ENCODE data around the gene LILRA1.
"Not testable (repeated sequence)": the region's sequence is repeated elsewhere in the genome, so short reads cannot be mapped to it uniquely, and the experiment has no call there.

DNA sequence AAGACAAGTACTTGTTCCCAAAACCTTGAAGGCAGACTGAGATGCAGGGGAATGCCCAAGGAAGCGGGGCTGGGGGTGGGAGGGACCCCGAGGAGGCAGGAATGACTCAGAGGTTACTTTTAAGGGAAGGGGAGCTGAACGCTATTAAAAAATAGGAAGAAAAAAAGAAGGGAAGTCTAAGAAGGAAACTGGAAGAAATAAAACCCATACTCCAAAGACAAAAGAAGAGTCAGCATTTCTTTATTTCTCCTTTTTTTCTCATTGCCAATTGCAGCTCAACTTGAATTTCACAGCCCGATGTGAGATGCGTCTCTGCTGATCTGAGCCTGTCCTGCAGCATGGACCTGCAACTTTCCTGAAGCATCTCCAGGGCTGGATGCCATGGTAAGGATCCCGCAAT is 50.2 kb downstream of the LILRA1 start:
- TF ChIP-seq POLR2A (IDR thresholded peaks at IDR 0.05; ENCODE audit: borderline replicate concordance, extremely low read depth, insufficient read depth, insufficient read length); POLR2AphosphoS5 (IDR thresholded peaks at IDR 0.05; ENCODE audit: low read depth, low read length); TCF7L2 (IDR thresholded peaks at IDR 0.05; ENCODE audit: borderline replicate concordance, extremely low read depth, insufficient read depth, insufficient read length); EZH2 (IDR thresholded peaks at IDR 0.05); SRF (IDR thresholded peaks at IDR 0.05; ENCODE audit: low read depth); SP1 (IDR thresholded peaks at IDR 0.05; ENCODE audit: low read depth): not testable (repeated sequence)
- TF ChIP-seq, protein P1, sequence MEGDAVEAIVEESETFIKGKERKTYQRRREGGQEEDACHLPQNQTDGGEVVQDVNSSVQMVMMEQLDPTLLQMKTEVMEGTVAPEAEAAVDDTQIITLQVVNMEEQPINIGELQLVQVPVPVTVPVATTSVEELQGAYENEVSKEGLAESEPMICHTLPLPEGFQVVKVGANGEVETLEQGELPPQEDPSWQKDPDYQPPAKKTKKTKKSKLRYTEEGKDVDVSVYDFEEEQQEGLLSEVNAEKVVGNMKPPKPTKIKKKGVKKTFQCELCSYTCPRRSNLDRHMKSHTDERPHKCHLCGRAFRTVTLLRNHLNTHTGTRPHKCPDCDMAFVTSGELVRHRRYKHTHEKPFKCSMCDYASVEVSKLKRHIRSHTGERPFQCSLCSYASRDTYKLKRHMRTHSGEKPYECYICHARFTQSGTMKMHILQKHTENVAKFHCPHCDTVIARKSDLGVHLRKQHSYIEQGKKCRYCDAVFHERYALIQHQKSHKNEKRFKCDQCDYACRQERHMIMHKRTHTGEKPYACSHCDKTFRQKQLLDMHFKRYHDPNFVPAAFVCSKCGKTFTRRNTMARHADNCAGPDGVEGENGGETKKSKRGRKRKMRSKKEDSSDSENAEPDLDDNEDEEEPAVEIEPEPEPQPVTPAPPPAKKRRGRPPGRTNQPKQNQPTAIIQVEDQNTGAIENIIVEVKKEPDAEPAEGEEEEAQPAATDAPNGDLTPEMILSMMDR (IDR thresholded peaks at IDR 0.05 in 2 of 3, conservative IDR thresholded peaks at IDR 0.05 in 1 of 3; ENCODE audit: borderline replicate concordance in 1 of 3, insufficient read depth in 1 of 3, low read depth in 2 of 3, low read length in 2 of 3): not testable (repeated sequence)
